Stomach (tissue), 9 donors: ENCODE measurements around the gene DCHS2. TPM values are rescaled to one million over a fixed set of nuclear protein-coding genes. Genes with fewer than 3 reads are reported as not detected.
A peak's percentile ranks its signal among the peaks of the same experiment; 100 is the strongest.

ENCODE experiments used
- DNase-seq, 2 donors: peaks; one replicate each; pipeline versions ENCODE4 v3.0.0 to v3.0.0-alpha.2; 2013 to 2019
- H3K27ac ChIP-seq, 5 donors: fragments of 200-600 bp in 4 of 5; sonication (generic) in 4 of 5; one replicate each; pipeline ENCODE4 v1.5.1; 2013 to 2019; ENCODE audit warnings: mild to moderate bottlenecking in 1 of 5, moderate library complexity in 1 of 5
- H3K27me3 ChIP-seq, 3 donors: fragments of 200-600 bp; sonication (generic); one replicate each; pipeline ENCODE4 v1.5.1; 2017 to 2019; ENCODE audit warnings: mixed run types in 1 of 3
- H3K36me3 ChIP-seq, 4 donors: fragments of 200-600 bp; sonication (generic); 1 replicate in 3 of 4; 2 replicates in 1 of 4; pipeline ENCODE4 v1.5.1; 2016 to 2019
- H3K4me1 ChIP-seq, 4 donors: fragments of 200-600 bp; sonication (generic); one replicate each; pipeline ENCODE4 v1.5.1; 2016 to 2019
- H3K4me3 ChIP-seq, 4 donors: fragments of 200-600 bp; sonication (generic) in 3 of 4; one replicate each; pipeline ENCODE4 v1.5.1; 2016 to 2019; ENCODE audit warnings: mild to moderate bottlenecking in 1 of 4
- H3K9me3 ChIP-seq, 4 donors: fragments of 200-600 bp; sonication (generic); one replicate each; pipeline ENCODE4 v1.5.1; 2016 to 2019
- CTCF ChIP-seq, 7 experiments: fragments of 450-650 bp in 4 of 7; fragments of 200-600 bp in 3 of 7; sonication (generic) in 3 of 7; IDR thresholded peaks; one replicate each; pipeline ENCODE4 v1.5.1; 2016 to 2019; ENCODE audit warnings: antibody characterized with exemption in 7 of 7, control low read depth in 2 of 7, mild to moderate bottlenecking in 1 of 7
- EP300 ChIP-seq: sonication (generic); formaldehyde crosslinking; IDR thresholded peaks from one replicate; pipeline ENCODE4 v1.6.1; 2017; ENCODE audit warnings: antibody characterized with exemption
- POLR2A ChIP-seq, 4 donors: fragments of 450-650 bp; IDR thresholded peaks; one replicate each; pipeline ENCODE4 v1.6.1; 2016; ENCODE audit warnings: antibody characterized with exemption in 4 of 4, control low read depth in 2 of 4, mild to moderate bottlenecking in 1 of 4, moderate library complexity in 1 of 4
- POLR2AphosphoS5 ChIP-seq, 3 donors: sonication (generic); formaldehyde crosslinking; IDR thresholded peaks; one replicate each; pipeline ENCODE4 v1.6.1; 2016; ENCODE audit warnings: antibody characterized with exemption in 3 of 3
- WGBS, 5 donors: extraction: QIAGEN DNeasy Blood & Tissue Kit in 3 of 5; methylation state at CpG; one replicate each; pipeline versions ENCODE4 v1.1.5 to v1.1.7; 2013 to 2018; 5-methylcytosine and 5-hydroxymethylcytosine counted together
- intact Hi-C: fragments of 100-400 bp; cut with DNase I; formaldehyde crosslinking; loops from one replicate; pipeline ENCODE4 v1.15.1; 2023; ENCODE audit warnings: low total_unique reads
- polyA plus RNA-seq, 3 donors: library from polyadenylated mRNA; stranded (reverse); fragments of 200-250 nt; gene quantifications; one replicate each; pipeline ENCODE4 v1.2.3, GENCODE V29; 2013
- total RNA-seq, 5 donors: library from RNA; depleted of rRNA; stranded (reverse); fragments of >200 nt; gene quantifications; one replicate each; pipeline versions ENCODE4 v1.1.0 to v1.2.3, GENCODE V29; 2014 to 2016
- donor health status: healthy with polysubstance abuse.
- donor health status: Bipolar disorder and iron deficiency.
- donor health status: healthy.

Gene DCHS2
- total and polyA plus RNA-seq, 8 donors = 0.30 to 9.7 (median 1.5) TPM; not detected in 2

DNA sequence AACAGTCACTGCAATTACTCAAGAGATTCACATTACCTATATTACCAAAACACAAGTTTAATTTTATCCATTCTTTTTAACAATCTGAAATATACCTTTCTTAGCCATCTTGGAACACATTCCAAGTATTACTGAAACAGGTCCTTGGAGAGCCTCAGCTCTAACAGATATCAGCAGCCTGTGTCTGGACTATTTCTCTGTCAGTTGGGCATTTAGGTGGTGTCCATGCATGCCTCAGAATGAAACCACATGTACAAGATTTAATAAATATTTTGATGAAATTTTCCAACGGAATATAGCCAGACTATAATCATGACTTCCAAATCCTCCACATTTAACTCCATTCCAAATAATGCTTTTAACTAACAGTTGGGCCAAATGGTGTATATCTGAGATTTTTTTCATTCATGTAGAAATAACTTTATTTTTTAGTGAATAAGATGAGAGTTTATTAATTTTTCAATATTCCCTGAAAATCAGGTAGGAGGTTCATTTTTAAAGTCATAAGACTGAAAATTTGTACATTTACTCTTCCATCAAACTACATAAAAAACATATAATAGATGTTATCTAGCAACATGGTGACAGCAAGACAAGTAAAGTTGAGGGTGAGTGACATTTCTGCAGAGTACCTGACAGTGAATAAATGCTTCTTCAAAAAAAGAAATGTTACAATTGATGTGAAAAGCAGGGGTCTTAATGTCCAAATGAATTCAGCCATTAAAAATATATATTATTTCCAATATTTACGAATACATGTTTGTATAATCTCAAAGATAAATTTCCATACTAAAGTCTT is 174.2 kb downstream of the DCHS2 start:
- no peak overlapping the region for H3K27ac ChIP-seq
- peaks cover 0 to 6% (median 0%) of the 10 kb centered on the region in 4 donors for H3K9me3 ChIP-seq
- H3K27me3 ChIP-seq = no peaks in the 10 kb centered on the region
- no peaks in the 10 kb centered on the region for H3K36me3 ChIP-seq
- intact Hi-C loops = no loop called here
- no peak for DNase-seq
- no peak overlapping the region for H3K4me3 ChIP-seq
- 75 to 82% (median 81%) methylated on average over 2 of the region's 2 CpGs for WGBS, 5 donors
- H3K4me1 ChIP-seq = no peaks in the 10 kb centered on the region
- no peak for TF ChIP-seq POLR2A (IDR thresholded peaks at IDR 0.05)
- TF ChIP-seq POLR2AphosphoS5 (IDR thresholded peaks at IDR 0.05) = no peak

DNA sequence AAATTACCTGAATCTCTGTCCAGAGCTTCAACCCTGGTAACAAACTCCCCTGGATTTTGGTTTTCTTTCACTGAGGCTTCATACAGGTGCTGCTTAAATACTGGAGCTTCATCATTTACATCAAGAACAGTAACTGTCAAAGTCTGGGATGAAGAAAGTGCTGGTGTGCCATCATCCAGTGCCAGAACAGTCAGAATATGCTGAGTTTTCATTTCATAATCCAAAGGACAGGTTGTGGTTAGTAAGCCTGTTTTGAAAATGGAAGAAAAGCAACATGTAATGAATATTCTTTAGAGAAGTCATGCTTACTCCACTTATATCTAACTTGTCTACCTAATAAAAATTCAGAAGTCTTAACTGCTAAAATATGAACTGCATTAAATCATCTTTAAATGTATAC is 175.9 kb downstream of the DCHS2 start:
- Histone ChIP-seq H3K9me3 (peaks cover 0 to 6% (median 0%) of the 10 kb centered on the region in 4 donors), H3K27me3 (no peaks in the 10 kb centered on the region), H3K27ac (no peak overlapping the region), H3K36me3 (no peaks in the 10 kb centered on the region), H3K4me1 (no peaks in the 10 kb centered on the region), H3K4me3 (no peak overlapping the region)
- intact Hi-C loops = no loop called here
- TF ChIP-seq POLR2AphosphoS5 (IDR thresholded peaks at IDR 0.05) (no peak), EP300 (no peak), POLR2A (IDR thresholded peaks at IDR 0.05) (no peak), CTCF (IDR thresholded peaks at IDR 0.05) (no peak)
- DNase-seq = no peak

GRCh38 chr4:154314248-154314647 is 177.4 kb downstream of the DCHS2 start:
- intact Hi-C loops = no loop called here
- H3K4me1 ChIP-seq = no peaks in the 10 kb centered on the region
- H3K9me3 ChIP-seq = peaks cover 0 to 6% (median 0%) of the 10 kb centered on the region in 4 donors
- no peak overlapping the region for H3K27ac ChIP-seq
- no peak overlapping the region for H3K4me3 ChIP-seq
- DNase-seq = peak in 1 of 2 donors; percentile 70
- H3K27me3 ChIP-seq = no peaks in the 10 kb centered on the region
- WGBS, 5 donors = 24 to 66% (median 52%) methylated on average over 4 of the region's 4 CpGs
- TF ChIP-seq POLR2A (IDR thresholded peaks at IDR 0.05) = no peak
- no peaks in the 10 kb centered on the region for H3K36me3 ChIP-seq

DNA sequence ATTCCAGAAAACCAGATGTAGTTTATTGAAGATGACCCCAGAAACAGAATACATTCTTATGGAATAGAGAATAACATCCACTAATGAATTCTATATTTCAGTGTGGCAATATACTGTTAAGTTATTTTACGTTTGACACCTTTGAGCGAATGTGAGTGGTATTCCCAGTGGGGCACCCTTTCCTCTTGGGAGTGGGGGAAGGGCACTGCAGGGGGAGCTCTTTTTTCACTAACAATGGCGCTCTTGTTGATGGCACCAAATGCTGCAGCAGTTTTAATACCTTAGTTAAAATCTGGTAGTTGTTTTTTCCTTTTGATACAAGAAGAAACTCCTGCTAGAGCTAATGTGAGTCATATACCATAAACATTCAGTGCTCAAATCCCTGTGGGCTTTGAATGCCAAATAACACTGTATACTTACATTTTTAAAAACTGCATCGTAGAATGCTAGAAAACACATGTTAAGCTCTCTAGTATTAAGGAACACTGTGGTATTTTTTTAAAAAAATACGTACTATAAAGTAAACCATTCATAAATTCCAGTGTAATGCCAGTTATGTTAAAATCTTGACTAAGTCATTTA is 178.5 kb downstream of the DCHS2 start:
- Histone ChIP-seq H3K27me3 (no peaks in the 10 kb centered on the region), H3K9me3 (no peaks in the 10 kb centered on the region), H3K4me1 (no peaks in the 10 kb centered on the region), H3K36me3 (no peaks in the 10 kb centered on the region), H3K27ac (no peak overlapping the region), H3K4me3 (no peak overlapping the region)
- TF ChIP-seq EP300 = no peak
- TF ChIP-seq POLR2A (IDR thresholded peaks at IDR 0.05) = no peak
- TF ChIP-seq POLR2AphosphoS5 (IDR thresholded peaks at IDR 0.05) = no peak
- TF ChIP-seq CTCF (IDR thresholded peaks at IDR 0.05) = no peak
- intact Hi-C loops = no loop called here
- no peak for DNase-seq
- 74 to 86% (median 81%) methylated on average over 5 of the region's 5 CpGs for WGBS, 5 donors

GRCh38 chr4:154312246-154312645 is 179.4 kb downstream of the DCHS2 start:
- H3K9me3 ChIP-seq = no peaks in the 10 kb centered on the region
- DNase-seq = no peak
- no peak overlapping the region for H3K4me3 ChIP-seq
- H3K27me3 ChIP-seq = no peaks in the 10 kb centered on the region
- 86 to 94% (median 89%) methylated on average over 6 to 7 of the region's 7 CpGs for WGBS, 5 donors
- TF ChIP-seq EP300 (no peak), POLR2AphosphoS5 (IDR thresholded peaks at IDR 0.05) (no peak), CTCF (IDR thresholded peaks at IDR 0.05) (no peak), POLR2A (IDR thresholded peaks at IDR 0.05) (no peak)
- H3K4me1 ChIP-seq = no peaks in the 10 kb centered on the region
- intact Hi-C loops = no loop called here
- no peaks in the 10 kb centered on the region for H3K36me3 ChIP-seq
- H3K27ac ChIP-seq = no peak overlapping the region
